Measurements from ENCODE around the gene ZSCAN21. TPM values are rescaled to one million over a fixed set of nuclear protein-coding genes. Genes with fewer than 3 reads are reported as not detected.
A peak's percentile ranks its signal among the peaks of the same experiment; 100 is the strongest.

The ZSCAN21 gene
- total RNA-seq, 1 donor: 9.8 TPM

- Histone ChIP-seq H3K27ac (ENCODE audit: low read depth, low read length) (peak overlapping the region; percentile 90), H3K4me1 (ENCODE audit: insufficient read depth, low read length) (peaks cover 19% of the 10 kb centered on the region), H4K20me1 (ENCODE audit: insufficient read depth, low read length) (no peaks in the 10 kb centered on the region), H2AFZ (ENCODE audit: low read length) (no peak overlapping the region), H3K9me3 (ENCODE audit: low read depth, low read length) (peaks cover 6% of the 10 kb centered on the region), H3K4me2 (ENCODE audit: insufficient read depth, low read length) (peak overlapping the region; percentile 19), H3K79me2 (ENCODE audit: insufficient read depth, low read length) (peaks cover 7% of the 10 kb centered on the region), H3K27me3 (ENCODE audit: insufficient read depth, low read length) (no peaks in the 10 kb centered on the region), H3K36me3 (ENCODE audit: insufficient read depth, low read length) (peaks cover 39% of the 10 kb centered on the region), H3K4me3 (ENCODE audit: insufficient read depth, low read length) (no peak overlapping the region)
- no peak for TF ChIP-seq CTCF (IDR thresholded peaks at IDR 0.05; ENCODE audit: extremely low read depth, low read depth, low read length)
- peak; percentile 73 for DNase-seq (ENCODE audit: insufficient read length, low spot score, missing footprints)
These were observed 13.7 kb upstream of the ZSCAN21 start for GRCh38 chr7:100035876-100036275.

- no peak overlapping the region for H3K27ac ChIP-seq (ENCODE audit: low read depth, low read length)
- no peak for DNase-seq (ENCODE audit: insufficient read length, low spot score, missing footprints)
- no peak overlapping the region for H3K4me2 ChIP-seq (ENCODE audit: insufficient read depth, low read length)
- TF ChIP-seq CTCF (IDR thresholded peaks at IDR 0.05; ENCODE audit: extremely low read depth, low read depth, low read length): no peak
- peaks cover 18% of the 10 kb centered on the region for H3K36me3 ChIP-seq (ENCODE audit: insufficient read depth, low read length)
- H3K27me3 ChIP-seq (ENCODE audit: insufficient read depth, low read length): no peaks in the 10 kb centered on the region
- H4K20me1 ChIP-seq (ENCODE audit: insufficient read depth, low read length): no peaks in the 10 kb centered on the region
- no peak overlapping the region for H3K4me3 ChIP-seq (ENCODE audit: insufficient read depth, low read length)
- peaks cover 6% of the 10 kb centered on the region for H3K9me3 ChIP-seq (ENCODE audit: low read depth, low read length)
- H2AFZ ChIP-seq (ENCODE audit: low read length): no peak overlapping the region
- peaks cover 7% of the 10 kb centered on the region for H3K79me2 ChIP-seq (ENCODE audit: insufficient read depth, low read length)
- H3K4me1 ChIP-seq (ENCODE audit: insufficient read depth, low read length): peaks cover 19% of the 10 kb centered on the region
These were observed 11.2 kb upstream of the ZSCAN21 start for GRCh38 chr7:100038326-100038725.

GRCh38 chr7:100040575-100040974, 9.0 kb upstream of the ZSCAN21 start:
- no peak for DNase-seq (ENCODE audit: insufficient read length, low spot score, missing footprints)
- Histone ChIP-seq H3K4me3 (ENCODE audit: insufficient read depth, low read length) (no peak overlapping the region), H2AFZ (ENCODE audit: low read length) (no peak overlapping the region), H3K4me1 (ENCODE audit: insufficient read depth, low read length) (peaks cover 7% of the 10 kb centered on the region), H3K27me3 (ENCODE audit: insufficient read depth, low read length) (no peaks in the 10 kb centered on the region), H4K20me1 (ENCODE audit: insufficient read depth, low read length) (no peaks in the 10 kb centered on the region), H3K36me3 (ENCODE audit: insufficient read depth, low read length) (peaks cover 6% of the 10 kb centered on the region), H3K4me2 (ENCODE audit: insufficient read depth, low read length) (no peak overlapping the region), H3K79me2 (ENCODE audit: insufficient read depth, low read length) (peaks cover 7% of the 10 kb centered on the region), H3K27ac (ENCODE audit: low read depth, low read length) (no peak overlapping the region), H3K9me3 (ENCODE audit: low read depth, low read length) (no peaks in the 10 kb centered on the region)
- no peak for TF ChIP-seq CTCF (IDR thresholded peaks at IDR 0.05; ENCODE audit: extremely low read depth, low read depth, low read length)

GRCh38 chr7:100044718-100045117, 4.9 kb upstream of the ZSCAN21 start:
- H3K9me3 ChIP-seq (ENCODE audit: low read depth, low read length): no peaks in the 10 kb centered on the region
- H4K20me1 ChIP-seq (ENCODE audit: insufficient read depth, low read length): no peaks in the 10 kb centered on the region
- no peak overlapping the region for H3K27ac ChIP-seq (ENCODE audit: low read depth, low read length)
- no peak overlapping the region for H2AFZ ChIP-seq (ENCODE audit: low read length)
- peaks cover 5% of the 10 kb centered on the region for H3K4me1 ChIP-seq (ENCODE audit: insufficient read depth, low read length)
- no peaks in the 10 kb centered on the region for H3K79me2 ChIP-seq (ENCODE audit: insufficient read depth, low read length)
- no peak for DNase-seq (ENCODE audit: insufficient read length, low spot score, missing footprints)
- H3K27me3 ChIP-seq (ENCODE audit: insufficient read depth, low read length): no peaks in the 10 kb centered on the region
- no peak overlapping the region for H3K4me2 ChIP-seq (ENCODE audit: insufficient read depth, low read length)
- no peaks in the 10 kb centered on the region for H3K36me3 ChIP-seq (ENCODE audit: insufficient read depth, low read length)
- no peak for TF ChIP-seq CTCF (IDR thresholded peaks at IDR 0.05; ENCODE audit: extremely low read depth, low read depth, low read length)
- no peak overlapping the region for H3K4me3 ChIP-seq (ENCODE audit: insufficient read depth, low read length)

Data from osteoblast (primary cell).